ENCODE data around the gene RNF13. TPM values are rescaled to one million over a fixed set of nuclear protein-coding genes. Genes with fewer than 3 reads are reported as not detected.

RNF13 gene, protein sequence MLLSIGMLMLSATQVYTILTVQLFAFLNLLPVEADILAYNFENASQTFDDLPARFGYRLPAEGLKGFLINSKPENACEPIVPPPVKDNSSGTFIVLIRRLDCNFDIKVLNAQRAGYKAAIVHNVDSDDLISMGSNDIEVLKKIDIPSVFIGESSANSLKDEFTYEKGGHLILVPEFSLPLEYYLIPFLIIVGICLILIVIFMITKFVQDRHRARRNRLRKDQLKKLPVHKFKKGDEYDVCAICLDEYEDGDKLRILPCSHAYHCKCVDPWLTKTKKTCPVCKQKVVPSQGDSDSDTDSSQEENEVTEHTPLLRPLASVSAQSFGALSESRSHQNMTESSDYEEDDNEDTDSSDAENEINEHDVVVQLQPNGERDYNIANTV
- total RNA-seq, result 10 to 100 TPM; 40.0 to 45.0 TPM

- DNase-seq (peak; percentile 90), ATAC-seq (ENCODE audit: low read depth) (peak; percentile 95)
- Mint-ChIP-seq H3K27ac (peak within 1 kb of the TSS; percentile 99), H3K27me3 (peaks cover 11% of the 10 kb centered on the region), H3K9me3 (no peaks in the 10 kb centered on the region), H3K4me3 (peak within 1 kb of the TSS; percentile 97), H3K4me1 (peaks cover 40% of the 10 kb centered on the region), H3K36me3 (peaks cover 6% of the 10 kb centered on the region)
- POLR2A ChIA-PET, result interaction anchor here (1.5 to 2.1 kb wide), 2 partner anchors 11 to 60 kb away, joined by 6 to 7 read pairs; partner anchors contain the start of gene COMMD2
Observed at GRCh38 chr3:149812606-149813366, at the start of gene RNF13. Gene RNF13 (plus strand): TSS chr3:149813215. CDS start chr3:149846027, 32,812 bp downstream.

GRCh38 chr3:149763565-149764195 lies 49.3 kb upstream of the RNF13 start:
- Mint-ChIP-seq H3K27ac (no peak overlapping the region), H3K27me3 (peaks cover 22% of the 10 kb centered on the region), H3K36me3 (no peaks in the 10 kb centered on the region), H3K4me3 (no peak overlapping the region), H3K9me3 (no peaks in the 10 kb centered on the region), H3K4me1 (no peaks in the 10 kb centered on the region)
- ATAC-seq (ENCODE audit: low read depth) (no peak), DNase-seq (no peak)
- POLR2A ChIA-PET, result no interaction called here

- H3K27me3 Mint-ChIP-seq, result peaks cover 24% of the 10 kb centered on the region
- POLR2A ChIA-PET, result no interaction called here
- ATAC-seq (ENCODE audit: low read depth) (no peak), DNase-seq (no peak)
- H3K4me1 Mint-ChIP-seq, result no peaks in the 10 kb centered on the region
- no peak overlapping the region for H3K27ac Mint-ChIP-seq
- no peaks in the 10 kb centered on the region for H3K9me3 Mint-ChIP-seq
- H3K4me3 Mint-ChIP-seq, result no peak overlapping the region
- no peaks in the 10 kb centered on the region for H3K36me3 Mint-ChIP-seq
Observed at GRCh38 chr3:149764302-149764701, 48.7 kb upstream of the RNF13 start.

DNA sequence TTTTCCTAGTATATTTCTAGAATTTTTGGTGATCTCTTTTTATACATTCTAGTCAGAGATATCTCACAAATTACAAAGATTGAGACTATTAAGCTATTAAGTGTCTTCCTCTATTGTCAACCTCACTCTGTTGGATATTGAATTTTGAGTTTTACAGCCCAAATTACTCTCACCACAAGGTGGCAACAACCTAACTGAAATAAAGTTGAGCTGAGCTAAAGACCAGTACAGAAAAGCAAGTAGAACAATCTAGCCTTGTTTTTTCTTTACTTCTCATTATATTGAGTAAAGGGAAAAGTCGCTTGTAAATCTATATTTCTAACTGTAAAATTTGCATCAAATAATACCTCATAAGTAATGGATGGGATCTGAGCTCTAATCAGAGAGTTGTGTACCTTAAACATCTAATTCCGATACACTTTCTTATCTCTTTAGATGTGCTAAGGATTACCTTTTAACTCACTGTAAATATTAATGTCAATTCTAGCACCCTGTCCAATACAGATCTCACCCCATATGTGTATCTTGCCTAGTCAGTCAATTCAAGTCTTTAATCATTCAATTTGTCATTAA lies 47.2 kb upstream of the RNF13 start:
- H3K27me3 Mint-ChIP-seq, result peaks cover 24% of the 10 kb centered on the region
- no peaks in the 10 kb centered on the region for H3K9me3 Mint-ChIP-seq

DNA sequence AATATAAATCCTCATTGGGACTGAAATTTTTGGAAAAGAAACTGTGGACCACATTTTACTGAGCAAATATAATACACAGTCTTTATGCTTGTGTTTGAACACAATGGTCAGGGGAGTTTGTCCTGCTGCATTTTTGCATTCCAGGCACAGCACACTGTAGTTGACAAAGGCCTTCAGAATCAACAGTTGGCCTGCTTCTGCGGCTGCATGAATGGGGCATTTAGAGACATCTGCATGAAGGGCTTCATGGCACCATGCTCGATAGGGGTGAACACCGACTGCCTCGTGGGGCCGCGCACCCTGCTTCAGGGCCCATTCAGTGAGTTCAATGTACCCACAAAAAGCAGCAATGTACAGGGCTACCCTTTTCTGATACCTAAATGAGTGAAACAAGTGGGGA lies 45.3 kb upstream of the RNF13 start:
- DNase-seq (no peak), ATAC-seq (ENCODE audit: low read depth) (no peak)
- H3K9me3 Mint-ChIP-seq, result no peaks in the 10 kb centered on the region
- H3K27ac Mint-ChIP-seq, result no peak overlapping the region
- peaks cover 24% of the 10 kb centered on the region for H3K27me3 Mint-ChIP-seq
- no peak overlapping the region for H3K4me3 Mint-ChIP-seq
- no peaks in the 10 kb centered on the region for H3K36me3 Mint-ChIP-seq
- no peaks in the 10 kb centered on the region for H3K4me1 Mint-ChIP-seq
- POLR2A ChIA-PET, result no interaction called here

More for the DNA sequence above, 47.2 kb upstream of the RNF13 start:
- Mint-ChIP-seq H3K36me3 (no peaks in the 10 kb centered on the region), H3K27ac (no peak overlapping the region), H3K4me1 (no peaks in the 10 kb centered on the region), H3K4me3 (no peak overlapping the region)
- ATAC-seq (ENCODE audit: low read depth) (no peak), DNase-seq (no peak)
- POLR2A ChIA-PET, result no interaction called here

DNA sequence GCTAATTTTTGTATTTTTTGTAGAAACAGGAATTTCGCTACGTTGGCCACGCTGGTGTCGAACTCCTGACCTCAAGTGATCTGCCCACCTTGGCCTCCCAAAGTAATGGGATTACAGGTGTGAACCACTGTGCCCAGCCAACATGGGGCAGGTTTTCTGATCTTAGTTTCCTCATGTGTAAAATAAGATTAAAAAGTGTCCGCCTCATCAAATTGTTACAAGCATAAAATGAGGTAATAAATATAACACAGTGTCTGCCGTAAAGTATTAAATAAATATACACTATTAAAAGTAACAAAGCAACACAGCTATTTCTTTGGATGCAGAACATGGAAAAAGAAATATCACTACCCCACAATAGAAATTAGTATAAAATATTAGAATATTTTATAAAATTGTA lies 44.3 kb upstream of the RNF13 start:
- H3K36me3 Mint-ChIP-seq, result no peaks in the 10 kb centered on the region
- ATAC-seq (ENCODE audit: low read depth) (no peak), DNase-seq (no peak)
- no peak overlapping the region for H3K4me3 Mint-ChIP-seq
- H3K4me1 Mint-ChIP-seq, result no peaks in the 10 kb centered on the region
- POLR2A ChIA-PET, result no interaction called here
- H3K27ac Mint-ChIP-seq, result no peak overlapping the region
- no peaks in the 10 kb centered on the region for H3K9me3 Mint-ChIP-seq
- H3K27me3 Mint-ChIP-seq, result peaks cover 24% of the 10 kb centered on the region

GRCh38 chr3:149770246-149770645 lies 42.8 kb upstream of the RNF13 start:
- ATAC-seq (ENCODE audit: low read depth), result no peak
- no peak overlapping the region for H3K4me3 Mint-ChIP-seq
- peaks cover 16% of the 10 kb centered on the region for H3K27me3 Mint-ChIP-seq
- no peak overlapping the region for H3K27ac Mint-ChIP-seq
- H3K4me1 Mint-ChIP-seq, result no peaks in the 10 kb centered on the region
- no peak for DNase-seq
- H3K36me3 Mint-ChIP-seq, result no peaks in the 10 kb centered on the region
- POLR2A ChIA-PET, result no interaction called here
- H3K9me3 Mint-ChIP-seq, result no peaks in the 10 kb centered on the region

- POLR2A ChIA-PET, result no interaction called here
- Mint-ChIP-seq H3K27me3 (peaks cover 8% of the 10 kb centered on the region), H3K27ac (no peak overlapping the region), H3K9me3 (no peaks in the 10 kb centered on the region), H3K4me3 (no peak overlapping the region), H3K4me1 (no peaks in the 10 kb centered on the region), H3K36me3 (no peaks in the 10 kb centered on the region)
- DNase-seq (no peak), ATAC-seq (ENCODE audit: low read depth) (peak; percentile 54)
Observed at GRCh38 chr3:149771652-149772271, 41.3 kb upstream of the RNF13 start.

- no peaks in the 10 kb centered on the region for H3K4me1 Mint-ChIP-seq
- peaks cover 8% of the 10 kb centered on the region for H3K27me3 Mint-ChIP-seq
- POLR2A ChIA-PET, result no interaction called here
- no peak overlapping the region for H3K27ac Mint-ChIP-seq
- ATAC-seq (ENCODE audit: low read depth) (no peak), DNase-seq (no peak)
- no peak overlapping the region for H3K4me3 Mint-ChIP-seq
- H3K36me3 Mint-ChIP-seq, result no peaks in the 10 kb centered on the region
- no peaks in the 10 kb centered on the region for H3K9me3 Mint-ChIP-seq
Observed at GRCh38 chr3:149772861-149773260, 40.2 kb upstream of the RNF13 start.

DNA sequence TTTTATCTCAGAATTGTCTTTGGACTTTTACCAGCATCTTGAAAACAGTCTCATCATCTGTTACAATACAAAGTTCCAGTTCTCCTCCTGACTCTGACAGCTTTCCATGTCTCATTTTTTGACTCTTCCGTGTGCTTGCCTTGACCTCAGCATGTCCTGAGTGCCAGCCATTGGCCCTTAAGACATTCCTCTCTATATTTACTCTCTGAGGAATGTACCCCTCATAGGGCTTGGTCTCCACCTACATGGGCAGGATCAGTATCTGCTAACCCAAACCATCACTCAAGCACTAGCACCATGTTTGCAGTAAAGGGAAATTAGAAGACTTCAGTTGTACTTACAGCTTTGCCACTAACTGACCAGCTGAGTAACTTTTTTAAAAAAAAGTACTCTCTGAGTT lies 36.8 kb upstream of the RNF13 start:
- Mint-ChIP-seq H3K9me3 (no peaks in the 10 kb centered on the region), H3K4me1 (no peaks in the 10 kb centered on the region), H3K27ac (no peak overlapping the region), H3K4me3 (no peak overlapping the region), H3K36me3 (no peaks in the 10 kb centered on the region), H3K27me3 (peaks cover 9% of the 10 kb centered on the region)
- POLR2A ChIA-PET, result no interaction called here
- ATAC-seq (ENCODE audit: low read depth) (no peak), DNase-seq (no peak)

- Mint-ChIP-seq H3K36me3 (no peaks in the 10 kb centered on the region), H3K27me3 (peaks cover 9% of the 10 kb centered on the region), H3K4me1 (no peaks in the 10 kb centered on the region), H3K4me3 (no peak overlapping the region), H3K9me3 (no peaks in the 10 kb centered on the region), H3K27ac (no peak overlapping the region)
- POLR2A ChIA-PET, result no interaction called here
- no peak for ATAC-seq (ENCODE audit: low read depth)
- no peak for DNase-seq
Observed at GRCh38 chr3:149777414-149778214, 35.4 kb upstream of the RNF13 start.

DNA sequence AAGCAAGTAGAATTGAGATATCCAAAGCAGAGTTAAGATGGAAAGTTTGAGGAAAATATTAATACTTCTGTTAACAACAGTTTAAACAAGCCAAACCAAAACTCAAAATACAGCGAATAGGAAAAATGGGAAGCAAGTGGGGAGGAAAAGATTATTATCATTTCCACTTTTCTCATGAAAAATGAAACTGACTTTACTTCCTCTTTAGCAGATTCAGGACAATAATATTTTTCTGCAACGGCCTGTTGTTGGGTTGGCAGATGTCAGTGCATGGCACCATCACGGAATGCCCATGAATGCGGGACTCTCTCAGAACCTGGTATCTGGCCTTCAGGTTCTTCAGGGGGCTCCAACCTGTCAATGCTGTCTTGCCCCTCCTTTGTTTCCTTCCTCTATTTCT lies 31.8 kb upstream of the RNF13 start:
- Mint-ChIP-seq H3K27ac (no peak overlapping the region), H3K27me3 (peaks cover 11% of the 10 kb centered on the region), H3K9me3 (peaks cover 1% of the 10 kb centered on the region), H3K4me3 (no peak overlapping the region), H3K4me1 (no peaks in the 10 kb centered on the region), H3K36me3 (no peaks in the 10 kb centered on the region)
- DNase-seq (no peak), ATAC-seq (ENCODE audit: low read depth) (no peak)
- POLR2A ChIA-PET, result no interaction called here
